AG08396 (cell line): Measurements from ENCODE around the gene C6orf47.

Source experiments
- DNase-seq: peaks from one replicate; pipeline ENCODE4 v3.0.0; 2012; ENCODE audit warnings: low spot score, mixed read lengths

C6orf47 gene

GRCh38 chr6:31636698-31637596, 23.6 kb downstream of the C6orf47 start:
- DNase-seq: no peak

- DNase-seq: no peak
These were observed 25.5 kb downstream of the C6orf47 start for GRCh38 chr6:31634969-31635575.

DNA sequence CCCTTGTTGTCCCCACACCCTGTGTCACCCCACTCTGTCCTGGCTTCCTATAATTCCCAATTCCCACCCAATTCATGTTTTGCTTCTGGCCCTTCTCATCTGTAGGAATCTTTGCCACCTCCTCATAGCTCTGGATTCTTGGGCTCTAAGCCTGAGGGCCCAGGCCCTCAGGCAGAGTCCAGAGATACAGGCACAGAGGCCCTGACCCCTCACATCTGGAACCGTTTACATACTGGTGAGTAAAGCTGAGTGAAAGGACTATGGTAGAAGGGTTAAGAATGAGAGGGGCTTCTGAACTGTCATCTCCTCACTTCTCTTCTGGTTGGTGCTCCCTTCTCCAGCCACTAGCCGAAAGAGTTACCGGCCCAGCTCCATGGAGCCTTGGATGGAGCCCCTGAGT, 26.4 kb downstream of the C6orf47 start:
- DNase-seq: no peak

DNA sequence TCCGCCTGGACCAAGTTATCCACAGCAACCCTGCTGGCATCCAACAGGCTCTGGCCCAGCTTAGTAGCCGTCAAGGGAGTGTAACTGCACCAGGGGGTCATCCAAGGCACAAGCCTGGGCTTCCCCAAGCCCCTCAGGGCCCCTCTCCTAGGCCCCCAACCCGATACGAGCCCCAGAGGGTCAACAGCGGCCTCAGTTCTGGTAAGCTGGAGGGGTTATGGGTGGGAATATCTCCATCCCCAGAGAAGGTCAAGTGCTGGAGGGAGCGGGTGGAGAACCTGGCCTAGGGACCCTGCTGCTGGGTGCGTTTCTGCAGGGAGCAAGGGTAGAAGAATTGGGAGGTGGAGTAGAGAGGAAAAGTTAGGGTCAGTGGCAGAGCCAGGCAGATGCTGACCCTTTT, 27.1 kb downstream of the C6orf47 start:
- no peak for DNase-seq

DNA sequence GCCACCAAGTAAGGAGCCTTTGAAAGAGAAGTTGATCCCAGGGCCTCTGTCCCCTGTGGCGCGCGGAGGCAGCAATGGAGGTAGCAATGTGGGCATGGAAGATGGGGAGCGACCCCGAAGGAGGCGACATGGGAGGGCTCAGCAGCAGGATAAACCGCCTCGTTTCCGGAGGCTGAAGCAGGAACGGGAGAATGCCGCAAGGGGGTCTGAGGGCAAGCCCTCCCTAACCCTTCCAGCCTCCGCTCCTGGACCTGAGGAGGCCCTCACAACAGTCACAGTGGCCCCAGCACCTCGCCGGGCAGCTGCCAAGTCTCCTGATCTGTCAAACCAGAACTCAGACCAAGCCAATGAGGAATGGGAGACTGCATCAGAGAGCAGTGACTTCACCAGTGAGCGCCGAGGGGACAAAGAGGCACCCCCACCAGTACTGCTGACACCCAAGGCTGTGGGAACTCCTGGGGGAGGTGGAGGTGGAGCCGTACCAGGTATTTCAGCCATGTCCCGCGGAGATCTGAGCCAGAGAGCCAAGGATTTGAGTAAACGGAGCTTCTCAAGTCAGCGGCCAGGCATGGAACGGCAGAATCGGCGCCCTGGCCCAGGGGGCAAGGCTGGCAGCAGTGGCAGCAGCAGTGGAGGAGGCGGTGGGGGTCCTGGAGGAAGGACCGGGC, 28.2 kb downstream of the C6orf47 start:
- no peak for DNase-seq

- DNase-seq: no peak
These were observed 28.8 kb downstream of the C6orf47 start for GRCh38 chr6:31631681-31632278.

- no peak for DNase-seq
These were observed 29.4 kb downstream of the C6orf47 start for GRCh38 chr6:31631209-31631608.

GRCh38 chr6:31630177-31630934, 30.2 kb downstream of the C6orf47 start:
- DNase-seq: no peak

GRCh38 chr6:31629014-31629413, 31.6 kb downstream of the C6orf47 start:
- no peak for DNase-seq

GRCh38 chr6:31627690-31628287, 32.8 kb downstream of the C6orf47 start:
- no peak for DNase-seq

GRCh38 chr6:31626952-31627351, 33.6 kb downstream of the C6orf47 start:
- DNase-seq: no peak

GRCh38 chr6:31624070-31624469, 36.5 kb downstream of the C6orf47 start:
- no peak for DNase-seq

DNA sequence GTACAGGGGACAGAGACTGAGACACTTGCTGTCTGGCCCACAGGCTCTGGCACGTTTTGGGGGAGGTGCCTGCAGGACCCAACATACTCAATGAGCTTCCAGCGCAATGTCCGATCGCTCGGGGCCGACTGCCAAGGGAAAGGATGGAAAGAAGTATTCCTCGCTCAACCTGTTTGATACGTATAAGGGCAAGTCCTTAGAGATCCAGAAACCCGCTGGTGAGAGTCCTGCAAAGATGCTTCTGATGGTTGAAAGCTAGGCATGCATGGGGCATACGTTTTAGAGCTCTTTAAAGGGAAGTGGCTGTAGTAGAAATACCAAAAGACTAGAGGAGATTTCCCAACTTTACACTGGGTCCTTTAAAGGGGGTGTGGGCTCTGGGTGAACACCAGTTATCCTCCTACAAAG, 37.9 kb downstream of the C6orf47 start:
- DNase-seq: no peak

GRCh38 chr6:31621991-31622390, 38.6 kb downstream of the C6orf47 start:
- DNase-seq: peak; percentile 29

DNA sequence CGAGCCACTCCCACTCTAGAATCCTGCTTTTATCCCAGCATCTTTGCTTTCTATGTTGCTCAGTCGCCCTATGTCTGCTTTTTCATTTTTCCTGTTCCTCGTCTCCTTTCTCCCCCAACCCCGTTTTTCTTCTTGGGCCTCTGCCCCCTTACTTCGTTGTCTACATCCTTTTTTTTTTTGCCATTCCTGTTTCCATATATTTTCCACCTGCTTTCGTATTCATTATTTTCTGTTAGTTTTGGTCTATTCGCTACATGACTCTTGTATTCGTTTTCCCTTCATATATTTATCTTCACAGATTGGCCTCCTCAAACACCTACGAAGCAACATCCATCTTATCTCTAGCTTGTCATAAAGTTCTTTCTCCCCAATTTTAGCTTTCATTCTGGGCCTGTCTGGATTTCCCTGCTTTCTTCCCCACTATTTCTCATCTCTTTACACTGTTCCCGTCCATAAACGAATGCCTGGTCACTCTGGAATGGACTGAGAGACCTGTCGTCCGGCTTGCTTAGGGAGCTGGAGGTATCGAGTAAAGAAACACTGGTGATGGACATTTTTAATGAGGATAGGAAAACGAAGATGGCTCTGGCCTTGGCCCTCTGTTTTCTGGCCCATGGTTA, 39.1 kb downstream of the C6orf47 start:
- no peak for DNase-seq

DNA sequence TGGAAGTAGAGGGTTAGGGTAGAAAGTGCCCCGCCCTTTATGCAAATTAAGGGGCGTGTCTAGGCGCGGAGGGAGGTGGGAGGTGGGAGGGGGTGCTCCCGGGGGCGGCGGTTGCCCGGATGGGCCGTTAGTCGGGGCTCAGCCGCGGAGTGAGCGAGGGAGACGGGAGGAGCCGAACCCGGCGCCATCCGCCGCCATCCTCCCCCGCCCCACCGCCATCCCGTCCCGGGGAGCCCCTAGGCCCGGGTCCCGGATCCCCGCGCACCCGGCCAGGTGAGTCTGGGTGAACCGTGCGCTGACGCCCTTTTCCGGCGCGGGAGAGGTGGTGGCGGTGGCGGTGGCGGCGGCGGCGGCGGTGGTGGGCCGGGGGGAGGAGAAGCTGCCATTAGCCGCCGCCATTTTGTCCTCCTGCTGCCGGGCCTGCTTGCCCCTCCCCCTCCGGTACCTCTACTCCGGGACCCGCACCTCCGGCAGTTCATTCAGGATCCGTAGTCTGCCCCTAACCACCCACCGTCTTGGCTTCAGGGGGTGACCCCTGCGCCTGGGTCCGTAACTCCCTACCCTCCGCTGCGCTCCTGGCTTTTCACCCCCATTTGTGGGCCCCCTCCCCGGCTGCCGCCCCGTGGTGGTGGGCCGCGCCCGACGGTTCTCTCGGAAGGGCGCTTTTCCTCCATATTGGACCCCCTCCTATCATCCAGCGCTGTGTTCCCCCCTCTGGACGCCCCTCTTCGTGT, 39.8 kb downstream of the C6orf47 start, which contains the start of gene PRRC2A:
TSS of gene PRRC2A (plus strand) at position 130 of the 734 bp plus-strand sequence. CDS start 2,075 bp downstream, outside the sequence.
- DNase-seq: peak; percentile 83

DNA sequence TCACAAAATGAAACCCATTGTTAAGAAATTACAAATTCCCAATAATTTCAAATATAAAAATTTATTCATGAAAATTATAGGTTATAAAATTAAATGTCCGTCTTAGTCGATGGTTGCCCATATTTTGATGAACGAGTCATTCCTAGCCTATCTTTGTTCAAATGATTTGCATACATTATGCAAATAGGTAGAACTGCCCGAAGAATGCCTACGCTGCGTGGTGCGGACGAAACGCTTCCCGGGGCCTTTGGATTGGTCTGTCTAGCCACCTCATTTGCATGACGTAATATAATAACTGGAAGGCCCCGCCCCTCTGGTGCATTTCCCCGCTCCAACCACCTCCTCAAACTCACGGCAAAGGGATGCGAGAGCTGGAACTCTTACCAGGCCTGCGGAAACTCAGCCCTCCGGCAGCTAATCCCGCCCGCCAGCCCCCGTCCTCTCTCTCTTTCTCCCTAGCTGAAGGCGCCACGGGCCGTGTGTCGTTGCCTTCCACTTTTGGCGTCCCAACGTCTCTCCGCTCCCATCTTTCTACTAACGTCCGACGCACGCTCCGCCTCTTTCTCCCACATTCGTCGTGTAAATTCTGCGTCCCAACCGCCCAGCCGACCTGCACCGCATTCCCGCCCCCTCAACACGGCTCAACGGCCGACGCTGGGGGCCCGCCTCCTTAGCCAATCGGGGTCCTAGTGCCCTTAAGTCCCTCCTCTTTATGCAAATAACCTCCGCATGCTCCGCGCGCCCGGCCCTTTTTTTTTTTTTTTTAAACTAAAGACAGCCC, 40.6 kb downstream of the C6orf47 start:
- DNase-seq: peak; percentile 98

GRCh38 chr6:31617010-31617409, 43.6 kb downstream of the C6orf47 start:
- DNase-seq: no peak

DNA sequence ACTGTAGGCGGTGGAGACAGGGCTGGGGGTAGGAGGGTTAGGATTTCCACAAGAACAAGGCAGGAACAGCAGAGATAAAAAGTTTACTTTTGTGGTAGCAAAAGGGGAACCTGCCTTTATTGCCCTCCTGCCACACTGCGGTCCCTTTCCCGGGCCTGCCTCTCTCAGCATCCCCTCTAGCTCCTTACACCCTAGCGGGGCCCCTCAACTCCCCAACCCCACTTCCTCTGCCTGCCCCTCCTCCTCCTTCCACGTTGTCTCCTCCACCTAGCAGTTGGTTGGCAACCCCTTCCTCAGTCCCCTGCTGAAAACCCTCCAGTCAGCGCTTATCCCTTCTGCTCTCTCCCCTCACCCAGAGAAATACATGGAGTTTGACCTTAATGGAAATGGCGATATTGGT, 44.8 kb downstream of the C6orf47 start:
- no peak for DNase-seq
